GM18511 (cell line): ENCODE data around the gene CALD1.

Experiments
- ATAC-seq: cut with Tn5 transposase; IDR thresholded peaks from one replicate; pipeline ENCODE4 v1.9.1; 2021; ENCODE audit warnings: mild to moderate bottlenecking, moderate library complexity; ENCODE audit not compliant: unreplicated experiment

Gene CALD1

GRCh38 chr7:134856091-134856490 lies 76.7 kb downstream of the CALD1 start:
- no peak for ATAC-seq

- ATAC-seq = no peak
Measured at GRCh38 chr7:134856691-134857090, 77.3 kb downstream of the CALD1 start.

GRCh38 chr7:134857958-134858357 lies 78.5 kb downstream of the CALD1 start:
- no peak for ATAC-seq

- no peak for ATAC-seq
Measured at GRCh38 chr7:134859783-134860182, 80.3 kb downstream of the CALD1 start.

GRCh38 chr7:134865001-134865845 lies 85.8 kb downstream of the CALD1 start:
- ATAC-seq = peak; percentile 74

GRCh38 chr7:134866617-134867016 lies 87.2 kb downstream of the CALD1 start:
- no peak for ATAC-seq

- no peak for ATAC-seq
Measured at GRCh38 chr7:134870156-134870555, 90.7 kb downstream of the CALD1 start.

GRCh38 chr7:134870781-134871180 lies 91.3 kb downstream of the CALD1 start:
- no peak for ATAC-seq

GRCh38 chr7:134873253-134873652 lies 93.8 kb downstream of the CALD1 start:
- no peak for ATAC-seq

- ATAC-seq = no peak
Measured at GRCh38 chr7:134874407-134874806, 95.0 kb downstream of the CALD1 start.

GRCh38 chr7:134875867-134876266 lies 96.4 kb downstream of the CALD1 start:
- ATAC-seq = no peak

GRCh38 chr7:134878746-134879357 lies 99.4 kb downstream of the CALD1 start:
- ATAC-seq = no peak

- ATAC-seq = no peak
Measured at GRCh38 chr7:134879815-134880475, 100.5 kb downstream of the CALD1 start.

GRCh38 chr7:134882481-134882880 lies 103.0 kb downstream of the CALD1 start:
- no peak for ATAC-seq

- ATAC-seq = no peak
Measured at GRCh38 chr7:134885967-134886352, 106.5 kb downstream of the CALD1 start.

- no peak for ATAC-seq
Measured at GRCh38 chr7:134886353-134887057, 107.1 kb downstream of the CALD1 start.

- no peak for ATAC-seq
Measured at GRCh38 chr7:134887523-134887922, 108.1 kb downstream of the CALD1 start.

- ATAC-seq = no peak
Measured at GRCh38 chr7:134888141-134888740, 108.8 kb downstream of the CALD1 start.

- ATAC-seq = no peak
Measured at GRCh38 chr7:134890246-134891240, 111.1 kb downstream of the CALD1 start.

- ATAC-seq = no peak
Measured at GRCh38 chr7:134891262-134891695, 111.8 kb downstream of the CALD1 start.
